ENCODE results near the gene PRDM8.

DNA sequence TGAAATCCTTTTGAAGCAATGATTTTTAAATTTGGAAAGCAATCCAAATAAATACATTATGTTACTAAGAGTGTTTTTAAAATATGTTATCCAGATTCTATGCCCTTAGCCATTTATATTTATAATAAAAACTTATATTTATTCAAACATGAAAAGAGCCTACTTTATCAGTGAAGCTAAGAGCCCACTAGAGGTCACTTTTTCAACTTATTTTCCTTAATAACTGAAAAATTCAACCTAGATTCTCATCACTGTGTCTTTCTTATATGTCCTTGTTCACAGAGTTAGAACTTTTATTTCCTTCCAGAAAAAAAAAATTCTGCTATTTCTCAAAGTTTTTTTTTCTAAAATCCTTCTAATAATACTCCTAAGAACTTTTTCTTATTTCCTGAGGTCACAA is 23.9 kb downstream of the PRDM8 start:
- TF ChIP-seq, protein P1, sequence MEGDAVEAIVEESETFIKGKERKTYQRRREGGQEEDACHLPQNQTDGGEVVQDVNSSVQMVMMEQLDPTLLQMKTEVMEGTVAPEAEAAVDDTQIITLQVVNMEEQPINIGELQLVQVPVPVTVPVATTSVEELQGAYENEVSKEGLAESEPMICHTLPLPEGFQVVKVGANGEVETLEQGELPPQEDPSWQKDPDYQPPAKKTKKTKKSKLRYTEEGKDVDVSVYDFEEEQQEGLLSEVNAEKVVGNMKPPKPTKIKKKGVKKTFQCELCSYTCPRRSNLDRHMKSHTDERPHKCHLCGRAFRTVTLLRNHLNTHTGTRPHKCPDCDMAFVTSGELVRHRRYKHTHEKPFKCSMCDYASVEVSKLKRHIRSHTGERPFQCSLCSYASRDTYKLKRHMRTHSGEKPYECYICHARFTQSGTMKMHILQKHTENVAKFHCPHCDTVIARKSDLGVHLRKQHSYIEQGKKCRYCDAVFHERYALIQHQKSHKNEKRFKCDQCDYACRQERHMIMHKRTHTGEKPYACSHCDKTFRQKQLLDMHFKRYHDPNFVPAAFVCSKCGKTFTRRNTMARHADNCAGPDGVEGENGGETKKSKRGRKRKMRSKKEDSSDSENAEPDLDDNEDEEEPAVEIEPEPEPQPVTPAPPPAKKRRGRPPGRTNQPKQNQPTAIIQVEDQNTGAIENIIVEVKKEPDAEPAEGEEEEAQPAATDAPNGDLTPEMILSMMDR (IDR thresholded peaks at IDR 0.05) = no peak
- TF ChIP-seq POLR2AphosphoS5 (IDR thresholded peaks at IDR 0.05) = no peak
- TF ChIP-seq POLR2A (IDR thresholded peaks at IDR 0.05) = no peak

All from prostate gland (tissue), 2 donors.